Activated CD8-positive, alpha-beta memory T cell treated with anti-CD3 and anti-CD28 coated beads, Interleukin-2, amount 50 U/mL, for 48 hours (primary cell): ENCODE results near the gene PRR20D.
"Not testable (repeated sequence)": the region's sequence is repeated elsewhere in the genome, so short reads cannot be mapped to it uniquely, and the experiment has no call there.

Experiments
- DNase-seq: peaks from one replicate; pipeline ENCODE4 v3.0.0-alpha.2; 2020

Gene PRR20D

GRCh38 chr13:57160332-57160731 lies at the start of gene PRR20D:
Gene PRR20D, plus strand, starts transcription at chr13:57160632. Its CDS starts 387 bp downstream, at chr13:57161019.
- DNase-seq: not testable (repeated sequence)

GRCh38 chr13:57114945-57115344 lies 45.5 kb upstream of the PRR20D start:
- DNase-seq: no peak

- DNase-seq: no peak
Observed at GRCh38 chr13:57123681-57124080, 36.8 kb upstream of the PRR20D start.

DNA sequence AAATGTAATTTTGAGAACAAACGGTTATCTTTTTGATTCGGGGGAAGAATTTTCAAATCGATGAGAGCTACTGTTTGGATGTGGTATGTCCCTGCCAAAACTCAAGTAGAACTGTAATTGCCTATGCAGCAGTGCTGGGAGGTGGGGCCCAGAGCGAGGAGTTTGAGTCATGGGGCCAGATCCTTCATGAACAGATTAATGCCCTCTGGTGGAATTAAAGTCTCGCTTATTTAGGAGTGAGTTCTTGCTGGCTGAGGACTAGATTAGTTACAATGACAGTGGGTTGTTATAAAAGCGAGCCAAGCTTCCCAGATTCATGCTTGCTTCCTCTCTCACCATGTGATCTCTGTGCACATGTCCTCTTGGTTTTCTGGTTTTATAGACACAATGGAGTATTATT lies 31.5 kb upstream of the PRR20D start:
- DNase-seq: no peak

DNA sequence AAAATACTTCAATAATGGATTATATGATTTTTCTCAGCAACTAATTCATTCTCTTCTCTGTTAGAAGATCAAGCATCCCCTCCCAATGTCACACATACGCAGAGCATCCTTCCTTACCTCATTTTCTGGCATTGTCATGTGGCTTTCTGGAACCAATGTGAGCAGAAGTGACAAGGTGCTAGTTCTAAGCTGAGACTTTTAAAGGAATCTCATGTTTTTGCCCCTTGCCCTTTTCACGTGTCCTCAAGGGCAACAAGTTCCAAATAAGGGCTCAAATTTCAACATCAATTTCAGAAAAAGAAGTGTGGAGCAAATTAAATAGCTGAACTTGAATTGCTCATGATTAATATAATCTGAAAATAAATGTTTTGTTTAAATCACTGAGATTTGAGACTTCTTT lies 24.3 kb upstream of the PRR20D start:
- DNase-seq: no peak

DNA sequence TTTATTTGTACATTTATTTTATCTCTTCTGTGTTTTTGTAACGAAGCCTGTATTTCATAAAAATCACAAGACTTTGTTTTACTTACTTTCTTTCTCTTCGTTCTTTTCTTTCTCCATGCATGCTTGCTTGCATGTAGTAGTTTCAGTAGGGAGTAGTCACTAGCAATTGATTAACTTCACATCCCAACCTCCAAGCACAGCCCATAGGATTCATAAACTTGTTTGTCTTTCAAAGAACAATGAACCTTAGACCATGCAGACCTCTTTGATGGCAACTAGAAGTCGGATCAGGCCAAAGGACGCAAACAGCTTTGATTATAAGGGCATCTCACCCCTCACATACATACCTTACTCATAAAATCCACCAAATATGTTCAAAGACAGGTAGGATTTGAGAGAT lies 22.8 kb upstream of the PRR20D start:
- no peak for DNase-seq

DNA sequence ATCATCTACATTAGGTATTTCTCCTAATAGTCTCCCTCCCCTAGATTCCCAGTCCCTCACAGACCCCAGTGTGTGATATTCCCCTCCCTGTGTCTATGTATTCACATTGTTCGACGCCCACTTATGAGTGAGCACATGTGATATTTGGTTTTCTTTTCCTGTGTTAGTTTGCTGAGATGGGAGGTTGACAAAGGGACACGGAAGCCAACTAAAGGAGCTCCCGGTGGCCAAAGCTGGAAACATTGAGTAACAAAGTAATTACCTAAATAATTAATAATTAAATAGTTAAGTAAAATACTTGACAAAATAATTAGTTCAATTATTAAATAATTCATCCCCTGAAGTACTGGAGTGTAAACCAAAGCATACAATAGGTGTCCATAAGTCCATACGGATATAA lies 21.4 kb upstream of the PRR20D start:
- DNase-seq: no peak

DNA sequence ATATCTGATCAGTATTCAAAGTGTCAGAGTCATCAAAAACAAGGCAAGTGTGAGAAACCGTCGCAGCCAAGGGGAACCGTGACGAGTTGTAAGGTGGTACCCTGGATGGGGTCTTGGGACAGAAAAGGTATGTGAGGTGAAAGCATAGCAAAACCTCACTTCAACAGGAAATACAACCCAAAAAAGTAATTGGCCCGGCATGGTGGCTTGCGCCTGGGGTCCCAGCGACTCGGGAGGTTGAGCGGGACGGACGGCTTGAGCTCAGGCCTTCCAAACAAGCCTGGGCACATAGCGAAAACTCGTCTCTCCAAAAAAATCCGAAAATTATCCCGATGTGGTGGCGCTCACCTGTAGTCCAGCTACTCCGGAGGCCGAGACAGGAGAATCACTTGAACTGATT lies 20.7 kb upstream of the PRR20D start:
- DNase-seq: not testable (repeated sequence)

DNA sequence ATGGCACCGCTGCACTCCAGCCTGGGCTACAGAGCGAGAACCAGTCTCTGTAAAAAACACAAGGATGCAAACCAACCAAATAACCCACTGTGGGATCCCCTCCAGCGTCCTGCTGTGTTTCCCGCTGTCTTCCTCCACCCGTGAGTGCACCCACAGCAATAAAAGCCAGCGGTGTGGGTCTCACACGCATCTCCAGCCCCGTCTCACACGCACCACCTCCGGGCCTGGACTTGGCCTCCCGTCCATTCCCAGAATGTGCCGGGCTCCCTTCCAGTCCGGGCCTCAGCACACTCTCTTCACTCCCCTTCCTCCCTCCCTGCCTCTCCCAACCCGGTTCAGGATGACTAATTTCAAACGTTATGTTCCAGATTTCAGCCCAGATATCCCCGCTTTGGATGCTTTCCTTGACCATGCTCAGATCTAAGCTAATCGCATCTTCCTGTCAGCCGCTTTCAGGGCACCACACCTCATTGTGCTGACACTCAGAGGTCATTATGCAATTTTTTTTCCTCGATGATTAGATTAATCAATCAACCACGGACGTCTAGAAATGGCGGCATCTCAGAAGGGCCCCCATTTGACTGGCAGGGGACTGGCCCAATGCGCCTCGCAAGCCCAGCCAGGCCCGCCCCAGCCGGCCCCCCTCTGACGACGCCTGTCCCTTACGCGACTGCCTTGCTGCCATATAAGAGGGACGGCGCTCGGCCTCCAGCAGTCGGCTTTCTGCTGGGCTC lies 20.0 kb upstream of the PRR20D start, which contains the start of gene PRR20A:
Gene PRR20A (plus strand): TSS at position 684 of the 734 bp plus-strand sequence. CDS start 387 bp downstream, outside the sequence.
- DNase-seq: not testable (repeated sequence)

GRCh38 chr13:57147188-57147587 lies 13.2 kb upstream of the PRR20D start, which contains the start of gene PRR20B:
Gene PRR20B, plus strand, starts transcription at chr13:57147488. Its CDS starts 387 bp downstream, at chr13:57147875.
- not testable (repeated sequence) for DNase-seq

DNA sequence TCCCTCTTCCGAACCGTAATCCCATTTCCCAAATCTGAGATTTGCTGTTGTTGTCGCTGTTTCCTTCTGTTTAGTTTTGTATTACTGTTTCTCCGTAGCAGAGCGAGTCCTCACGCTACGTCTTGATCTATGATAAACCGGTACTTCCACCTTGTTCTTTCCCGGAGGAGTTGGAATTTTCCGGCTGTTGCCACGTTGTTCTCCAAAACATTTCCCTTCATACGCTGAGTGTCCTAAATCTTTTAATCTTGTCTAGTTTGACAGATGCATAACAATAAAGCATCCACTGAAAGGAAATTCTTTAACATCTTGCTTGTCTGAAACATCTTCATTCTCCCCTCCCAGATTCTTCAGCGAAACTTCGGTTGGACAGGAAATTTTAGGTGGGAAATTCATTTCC lies 12.3 kb upstream of the PRR20D start:
- DNase-seq: not testable (repeated sequence)

- DNase-seq: not testable (repeated sequence)
Observed at GRCh38 chr13:57153761-57154160, 6.7 kb upstream of the PRR20D start, which contains the start of gene PRR20C. Gene PRR20C, plus strand, starts transcription at chr13:57154061. Its CDS starts 387 bp downstream, at chr13:57154448.

- DNase-seq: not testable (repeated sequence)
Observed at GRCh38 chr13:57166897-57167296, 6.5 kb downstream of the PRR20D start, which contains the start of gene PRR20E. Gene PRR20E, plus strand, starts transcription at chr13:57167197. Its CDS starts 387 bp downstream, at chr13:57167584.

DNA sequence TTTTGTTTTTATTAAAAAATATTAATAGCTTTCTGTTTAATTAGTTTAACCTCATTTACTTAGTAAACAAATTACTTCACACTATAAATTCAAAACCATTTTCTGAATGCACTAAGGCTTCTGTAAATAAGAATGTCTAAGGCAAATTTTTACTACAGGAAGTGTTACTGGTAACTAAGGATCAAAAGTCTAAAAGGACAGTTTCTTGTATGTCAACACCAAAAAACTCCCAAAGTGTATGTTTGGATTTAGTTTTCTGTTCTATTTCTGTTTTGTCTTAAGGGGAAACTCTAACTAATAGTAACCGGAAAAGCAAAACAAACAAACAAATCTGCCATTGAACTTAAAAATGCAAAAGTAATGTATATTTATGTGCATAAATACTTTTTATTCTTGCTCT lies 31.2 kb downstream of the PRR20D start:
- DNase-seq: no peak

DNA sequence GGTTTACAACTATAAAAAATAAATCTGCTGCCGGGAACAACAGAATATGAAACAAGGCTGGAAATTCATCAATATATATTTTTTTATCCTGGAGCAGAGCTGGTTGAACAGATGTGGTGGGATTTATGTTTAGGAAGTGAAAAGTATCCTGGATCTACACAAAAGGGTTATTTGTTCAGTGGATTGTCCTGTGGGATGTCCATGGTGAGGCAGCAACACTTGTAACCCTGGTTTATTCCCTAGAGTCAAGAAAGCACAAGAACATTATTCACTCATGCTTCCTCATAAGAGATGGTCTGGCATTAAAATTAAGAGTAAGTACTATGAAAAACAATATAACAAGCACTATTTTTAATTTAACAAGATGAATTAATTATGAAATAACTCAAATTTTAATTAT lies 52.6 kb downstream of the PRR20D start:
- no peak for DNase-seq
